HCT116 (cell line): ENCODE data around the gene NPW. TPM values are rescaled to one million over a fixed set of nuclear protein-coding genes. Genes with fewer than 3 reads are reported as not detected.
A peak's percentile ranks its signal among the peaks of the same experiment; 100 is the strongest.

ENCODE experiments used
- ATAC-seq: fragments of 200-7000 bp; cut with Tn5 transposase; 2 replicates; pipeline ENCODE4 v1.9.1; 2020; ENCODE audit warnings: mild to moderate bottlenecking, moderate library complexity
- BruUV-seq: library from RNA; stranded (reverse); fragments of 400-500 nt; replicated peaks from 2 replicates; lab custom pipeline; 2021; lab: Mats Ljungman, UMichigan
- CTCF ChIA-PET: fragments of 300-600 bp; sonication (Branson Sonifier 250); formaldehyde crosslinking; loops from one replicate; lab custom pipeline; 2021; ENCODE audit warnings: antibody characterized with exemption; lab: Charles Lee
- POLR2A ChIA-PET: fragments of 300-600, 350-600 bp; sonication (Branson Sonifier 250); formaldehyde crosslinking; loops from one replicate; lab custom pipeline; 2021; ENCODE audit warnings: antibody characterized with exemption; lab: Charles Lee
- RAD21 ChIA-PET, 2 experiments: fragments of 300-600 bp; sonication (Branson Sonifier 250); formaldehyde crosslinking; loops; one replicate each; lab custom pipeline; 2023; ENCODE audit warnings: low total read pairs in 2 of 2; ENCODE audit not compliant: uncharacterized antibody in 2 of 2, unreplicated experiment in 2 of 2, low non-redundant PET in 1 of 2; lab: Charles Lee
- DNase-seq: peaks from one replicate; pipeline ENCODE4 v3.0.0-alpha.2; 2010; ENCODE audit warnings: low read depth, low spot score
- H2AFZ ChIP-seq: fragments of 200-600 bp; shearing (Covaris generic), sonication (generic); 2 replicates; pipeline ENCODE4 v1.6.1; 2017; ENCODE audit warnings: low read depth, mixed run types, mixed read lengths, antibody characterized with exemption, low read length; ENCODE audit not compliant: poor library complexity, severe bottlenecking
- H3K27ac ChIP-seq: 2 replicates; pipeline ENCODE4 v1.5.1; 2012; ENCODE audit warnings: low read depth, low read length
- H3K27me3 ChIP-seq: fragments of 200-600 bp; sonication (generic); 2 replicates; pipeline ENCODE4 v1.6.1; 2016; ENCODE audit warnings: mixed run types, low read length, mixed read lengths; ENCODE audit not compliant: insufficient read depth
- H3K36me3 ChIP-seq, 2 experiments: fragments of 200-500 bp in 1 of 2; fragments of 200-600 bp in 1 of 2; sonication (Bioruptor generic) in 1 of 2; sonication (generic) in 1 of 2; 2 replicates each; pipeline versions ENCODE4 v1.5.1 to v1.6.1; 2014 to 2016; ENCODE audit warnings: low read length in 2 of 2, inconsistent platforms in 1 of 2, mixed read lengths in 1 of 2, mixed run types in 1 of 2; ENCODE audit not compliant: insufficient read depth in 2 of 2, control insufficient read depth in 1 of 2
- H3K4me1 ChIP-seq, 2 experiments: fragments of 200-600 bp in 1 of 2; sonication (generic) in 1 of 2; 2 replicates each; pipeline versions ENCODE4 v1.5.1 to v1.6.1; 2012 to 2017; ENCODE audit warnings: low read length in 2 of 2, inconsistent platforms in 1 of 2, mild to moderate bottlenecking in 1 of 2, mixed read lengths in 1 of 2, mixed run types in 1 of 2, moderate library complexity in 1 of 2; ENCODE audit not compliant: insufficient read depth in 2 of 2, control insufficient read depth in 1 of 2
- H3K4me2 ChIP-seq: fragments of 200-600 bp; sonication (generic); 2 replicates; pipeline ENCODE4 v1.6.1; 2017; ENCODE audit warnings: mixed run types, low read length, mixed read lengths
- H3K4me3 ChIP-seq, 2 experiments: fragments of 200-600 bp in 1 of 2; sonication (generic) in 1 of 2; replicated peaks in 1 of 2; 2 replicates each; pipeline ENCODE4 v1.5.1; 2011 to 2016; ENCODE audit warnings: low read length in 2 of 2, control low read depth in 1 of 2, low read depth in 1 of 2, mild to moderate bottlenecking in 1 of 2, mixed read lengths in 1 of 2, mixed run types in 1 of 2
- H3K79me2 ChIP-seq: fragments of 200-600 bp; sonication (generic); 2 replicates; pipeline ENCODE4 v1.6.1; 2017; ENCODE audit warnings: mild to moderate bottlenecking, mixed run types, low read length, moderate library complexity, mixed read lengths; ENCODE audit not compliant: insufficient read depth
- H3K9ac ChIP-seq: fragments of 200-600 bp; sonication (generic); 2 replicates; pipeline ENCODE4 v1.6.1; 2016; ENCODE audit warnings: low read length, mixed read lengths
- H3K9me2 ChIP-seq: fragments of 200-600 bp; sonication (generic), shearing (Covaris generic); 2 replicates; pipeline ENCODE4 v1.6.1; 2017; ENCODE audit warnings: mixed run types, mild to moderate bottlenecking, moderate library complexity; ENCODE audit not compliant: insufficient read depth
- H3K9me3 ChIP-seq, 2 experiments: fragments of 200-500 bp in 1 of 2; fragments of 200-600 bp in 1 of 2; sonication (Bioruptor generic) in 1 of 2; sonication (generic) in 1 of 2; 2 replicates each; pipeline ENCODE4 v1.6.1; 2014 to 2017; ENCODE audit warnings: low read length in 2 of 2, mixed read lengths in 2 of 2, inconsistent platforms in 1 of 2, low read depth in 1 of 2, mild to moderate bottlenecking in 1 of 2, mixed run types in 1 of 2, moderate library complexity in 1 of 2; ENCODE audit not compliant: control insufficient read depth in 1 of 2, insufficient read depth in 1 of 2
- H4K20me1 ChIP-seq: fragments of 200-600 bp; sonication (generic), shearing (Covaris generic); 2 replicates; pipeline ENCODE4 v1.6.1; 2017; ENCODE audit warnings: mixed run types, mild to moderate bottlenecking, moderate library complexity; ENCODE audit not compliant: insufficient read depth
- CBX3 ChIP-seq: IDR thresholded peaks from 2 replicates; pipeline ENCODE4 v1.6.1; 2012; ENCODE audit warnings: low read depth
- CEBPB ChIP-seq: IDR thresholded peaks from 2 replicates; pipeline ENCODE4 v1.6.1; 2012; ENCODE audit warnings: low read depth
- CTCF ChIP-seq, 3 experiments: fragments of 200-600 bp in 1 of 3; sonication (generic) in 1 of 3; IDR thresholded peaks in 2 of 3; conservative IDR thresholded peaks in 1 of 3; 2 replicates each; pipeline ENCODE4 v1.5.1; 2012 to 2017; ENCODE audit warnings: low read depth in 2 of 3, low read length in 2 of 3, antibody characterized with exemption in 1 of 3, borderline replicate concordance in 1 of 3, control low read depth in 1 of 3, mild to moderate bottlenecking in 1 of 3, mixed read lengths in 1 of 3, mixed run types in 1 of 3, moderate library complexity in 1 of 3; ENCODE audit not compliant: insufficient read depth in 1 of 3
- EGR1 ChIP-seq: IDR thresholded peaks from 2 replicates; pipeline ENCODE4 v1.6.1; 2012; ENCODE audit warnings: low read depth
- ELF1 ChIP-seq: IDR thresholded peaks from 2 replicates; pipeline ENCODE4 v1.6.1; 2012; ENCODE audit warnings: low read depth, borderline replicate concordance
- EZH2 ChIP-seq: fragments of 200-600 bp; sonication (generic); IDR thresholded peaks from 2 replicates; pipeline ENCODE4 v1.6.1; 2017; ENCODE audit warnings: antibody characterized with exemption, mixed run types
- EZH2phosphoT487 ChIP-seq: fragments of 200-600 bp; IDR thresholded peaks from 2 replicates; pipeline ENCODE4 v1.6.1; 2018; ENCODE audit warnings: antibody characterized with exemption, borderline replicate concordance
- POLR2A ChIP-seq: IDR thresholded peaks from 2 replicates; pipeline ENCODE4 v1.7.0; 2011; ENCODE audit warnings: borderline replicate concordance; ENCODE audit not compliant: insufficient read depth, insufficient read length; ENCODE audit errors: extremely low read depth
- POLR2AphosphoS5 ChIP-seq: IDR thresholded peaks from 2 replicates; pipeline ENCODE4 v1.6.1; 2011; ENCODE audit warnings: mild to moderate bottlenecking, low read depth, low read length, moderate library complexity
- RAD21 ChIP-seq: IDR thresholded peaks from 2 replicates; pipeline ENCODE4 v1.6.1; 2012; ENCODE audit warnings: low read depth, mild to moderate bottlenecking
- REST ChIP-seq: IDR thresholded peaks from 2 replicates; pipeline ENCODE4 v1.6.1; 2012; ENCODE audit warnings: low read depth
- SIN3A ChIP-seq: IDR thresholded peaks from 2 replicates; pipeline ENCODE4 v1.6.1; 2012; ENCODE audit warnings: low read depth
- SRF ChIP-seq: IDR thresholded peaks from 2 replicates; pipeline ENCODE4 v1.6.1; 2012; ENCODE audit warnings: low read depth
- TCF7L2 ChIP-seq: IDR thresholded peaks from 2 replicates; pipeline ENCODE4 v1.7.0; 2011; ENCODE audit warnings: borderline replicate concordance, inconsistent platforms; ENCODE audit not compliant: insufficient read depth, insufficient read length; ENCODE audit errors: extremely low read depth
- ZNF274 ChIP-seq: fragments of 200-500 bp; sonication (Bioruptor generic); IDR thresholded peaks from 2 replicates; pipeline ENCODE4 v1.6.1; 2014; ENCODE audit warnings: mild to moderate bottlenecking, low read depth, low read length, inconsistent platforms
- intact Hi-C: fragments of 100-400 bp; cut with micrococcal nuclease; formaldehyde crosslinking; loops from 2 replicates; pipeline ENCODE4 v1.10.0; 2022
- total RNA-seq: library from RNA; stranded (reverse); gene quantifications from one replicate; pipeline ENCODE4 v1.2.1, GENCODE V29; 2021; ENCODE audit not compliant: unreplicated experiment
- TF ChIP-seq, protein P1 (sequence below): IDR thresholded peaks from 2 replicates; pipeline ENCODE4 v1.6.1; 2011; ENCODE audit warnings: mild to moderate bottlenecking, low read length, moderate library complexity; ENCODE audit not compliant: insufficient replicate concordance; ENCODE audit errors: extremely low read depth

NPW gene
- total RNA-seq, 1 experiment from 2014 or later = 226 TPM

DNA sequence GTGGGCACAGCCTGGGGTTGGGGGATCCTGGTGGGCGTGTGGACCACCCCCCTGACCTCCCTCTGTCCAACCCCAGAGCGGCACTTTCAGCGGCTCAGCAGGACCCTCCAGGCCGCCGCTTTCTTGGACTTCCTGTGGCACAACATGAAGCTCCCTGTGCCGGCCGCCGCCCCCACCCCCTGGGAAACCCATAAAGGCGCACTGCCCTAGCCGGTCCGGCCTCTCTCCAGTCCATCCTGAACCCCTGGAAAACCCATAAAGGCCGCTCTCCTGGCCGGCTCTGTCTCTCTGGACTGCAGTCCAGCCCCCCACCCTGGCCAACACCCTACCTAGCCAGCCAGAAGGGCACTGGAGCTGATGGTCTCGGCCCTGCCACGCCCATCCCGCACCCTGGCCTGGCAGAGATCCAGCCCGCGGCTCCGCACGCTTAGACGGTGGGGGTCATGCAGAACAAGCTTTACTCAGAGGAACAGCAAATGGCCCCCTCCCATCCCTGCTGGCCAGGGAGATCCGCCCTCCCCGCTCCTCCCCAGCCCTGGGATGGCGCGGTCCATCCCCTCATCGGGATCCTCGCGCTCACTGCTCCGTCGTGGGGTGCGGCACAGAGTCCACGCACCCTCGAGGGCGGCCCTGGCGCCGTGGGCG lies 41.0 kb upstream of the NPW start (continued):
- no peak for TF ChIP-seq REST
- no peak for TF ChIP-seq CEBPB

- H2AFZ ChIP-seq = no peak overlapping the region
- H3K9ac ChIP-seq = peak overlapping the region; percentile 84
- peak overlapping the region; percentile 97 for H3K4me2 ChIP-seq
- peaks cover 40 to 65% of the 10 kb centered on the region in 2 experiments for H3K4me1 ChIP-seq
- DNase-seq (no peak), ATAC-seq (peak; percentile 65)
- CTCF ChIA-PET = interaction anchor here (1.0 to 1.7 kb wide), 2 partner anchors 15 to 161 kb away, joined by 3 to 8 read pairs; partner anchors contain the start of gene RPS2
- H3K79me2 ChIP-seq = peaks cover 8% of the 10 kb centered on the region
- peak overlapping the region; percentile 60 to 65 for H3K4me3 ChIP-seq
- no peaks in the 10 kb centered on the region for H3K9me2 ChIP-seq
- H3K27me3 ChIP-seq = no peaks in the 10 kb centered on the region
- H3K36me3 ChIP-seq = peaks cover 0 to 34% of the 10 kb centered on the region in 2 experiments; a peak in 2 of 4 replicates
- H4K20me1 ChIP-seq = no peaks in the 10 kb centered on the region
- RAD21 ChIA-PET = no interaction called here
- intact Hi-C loops = no loop called here
- H3K27ac ChIP-seq = peak overlapping the region; percentile 88
- no peaks in the 10 kb centered on the region for H3K9me3 ChIP-seq
- POLR2A ChIA-PET = interaction anchor here (1.5 to 12.5 kb wide), 4 partner anchors 9 to 176 kb away, joined by 5 to 104 read pairs (median 10); partner anchors contain the start of genes NDUFB10, RNF151, RPS2 and TRAF7
- BruUV-seq = TSS peak; percentile 60
- TF ChIP-seq TCF7L2 = no peak
- TF ChIP-seq EZH2 = no peak
- TF ChIP-seq SIN3A = no peak
- TF ChIP-seq EGR1 = no peak
- TF ChIP-seq RAD21 = no peak
- TF ChIP-seq CBX3 = no peak
- no peak for TF ChIP-seq SRF
- TF ChIP-seq, protein P1, sequence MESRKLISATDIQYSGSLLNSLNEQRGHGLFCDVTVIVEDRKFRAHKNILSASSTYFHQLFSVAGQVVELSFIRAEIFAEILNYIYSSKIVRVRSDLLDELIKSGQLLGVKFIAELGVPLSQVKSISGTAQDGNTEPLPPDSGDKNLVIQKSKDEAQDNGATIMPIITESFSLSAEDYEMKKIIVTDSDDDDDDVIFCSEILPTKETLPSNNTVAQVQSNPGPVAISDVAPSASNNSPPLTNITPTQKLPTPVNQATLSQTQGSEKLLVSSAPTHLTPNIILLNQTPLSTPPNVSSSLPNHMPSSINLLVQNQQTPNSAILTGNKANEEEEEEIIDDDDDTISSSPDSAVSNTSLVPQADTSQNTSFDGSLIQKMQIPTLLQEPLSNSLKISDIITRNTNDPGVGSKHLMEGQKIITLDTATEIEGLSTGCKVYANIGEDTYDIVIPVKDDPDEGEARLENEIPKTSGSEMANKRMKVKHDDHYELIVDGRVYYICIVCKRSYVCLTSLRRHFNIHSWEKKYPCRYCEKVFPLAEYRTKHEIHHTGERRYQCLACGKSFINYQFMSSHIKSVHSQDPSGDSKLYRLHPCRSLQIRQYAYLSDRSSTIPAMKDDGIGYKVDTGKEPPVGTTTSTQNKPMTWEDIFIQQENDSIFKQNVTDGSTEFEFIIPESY = peak; percentile 50
- TF ChIP-seq ELF1 = no peak
- TF ChIP-seq POLR2A = peak; percentile 74
- no peak for TF ChIP-seq CTCF (IDR thresholded peaks at IDR 0.05 in 2 of 3, conservative IDR thresholded peaks at IDR 0.05 in 1 of 3; ENCODE audit: borderline replicate concordance in 1 of 3, insufficient read depth in 1 of 3, low read depth in 2 of 3, low read length in 2 of 3)
- no peak for TF ChIP-seq EZH2phosphoT487
- TF ChIP-seq POLR2AphosphoS5 = peak; percentile 91
- TF ChIP-seq ZNF274 = no peak
These were observed 40.1 kb upstream of the NPW start for GRCh38 chr16:1979271-1980029.
